A549 (cell line): ENCODE results near the gene GAK.

Source experiments
- CTCF ChIP-seq: fragments of >200 bp; sonication (Bioruptor Twin); formaldehyde crosslinking; IDR thresholded peaks from 3 replicates; pipeline ENCODE4 v1.5.1; 2016
- EP300 ChIP-seq, 2 experiments: fragments of >200 bp; sonication (Bioruptor Twin); formaldehyde crosslinking; IDR thresholded peaks; 2 replicates in 1 of 2; 3 replicates in 1 of 2; pipeline ENCODE4 v1.6.1; 2016 to 2017
- MAX ChIP-seq: IDR thresholded peaks from 2 replicates; pipeline ENCODE4 v1.6.1; 2012
- MYC ChIP-seq: IDR thresholded peaks from 2 replicates; pipeline ENCODE4 v1.6.1; 2012; ENCODE audit warnings: mild to moderate bottlenecking, inconsistent platforms, low read length, improper control_type of control experiment, borderline replicate concordance
- PHF8 ChIP-seq: fragments of 200-600 bp; sonication (generic); IDR thresholded peaks from 2 replicates; pipeline ENCODE4 v1.6.1; 2016; ENCODE audit warnings: low read depth, mild to moderate bottlenecking, antibody characterized with exemption, moderate library complexity, borderline replicate concordance
- POLR2A ChIP-seq: IDR thresholded peaks from 2 replicates; pipeline ENCODE4 v1.6.1; 2012; ENCODE audit warnings: mild to moderate bottlenecking, low read length
- POLR2AphosphoS2 ChIP-seq: conservative IDR thresholded peaks from 2 replicates; pipeline ENCODE4 v1.6.1; 2012; ENCODE audit warnings: low read length, improper control_type of control experiment, inconsistent platforms
- RAD21 ChIP-seq, 2 experiments: fragments of >200 bp in 1 of 2; sonication (Bioruptor Twin) in 1 of 2; formaldehyde crosslinking in 1 of 2; IDR thresholded peaks in 1 of 2; conservative IDR thresholded peaks in 1 of 2; 2 replicates in 1 of 2; 3 replicates in 1 of 2; pipeline ENCODE4 v1.6.1; 2012 to 2018; ENCODE audit warnings: inconsistent platforms in 1 of 2
- REST ChIP-seq: fragments of 200-600 bp; sonication (generic); IDR thresholded peaks from 2 replicates; pipeline ENCODE4 v1.6.1; 2016; ENCODE audit warnings: antibody characterized with exemption, mild to moderate bottlenecking, moderate library complexity
- SMC3 ChIP-seq: fragments of >200 bp; sonication (Bioruptor Twin); formaldehyde crosslinking; IDR thresholded peaks from 3 replicates; pipeline ENCODE4 v1.6.1; 2018; ENCODE audit warnings: inconsistent platforms

DNA sequence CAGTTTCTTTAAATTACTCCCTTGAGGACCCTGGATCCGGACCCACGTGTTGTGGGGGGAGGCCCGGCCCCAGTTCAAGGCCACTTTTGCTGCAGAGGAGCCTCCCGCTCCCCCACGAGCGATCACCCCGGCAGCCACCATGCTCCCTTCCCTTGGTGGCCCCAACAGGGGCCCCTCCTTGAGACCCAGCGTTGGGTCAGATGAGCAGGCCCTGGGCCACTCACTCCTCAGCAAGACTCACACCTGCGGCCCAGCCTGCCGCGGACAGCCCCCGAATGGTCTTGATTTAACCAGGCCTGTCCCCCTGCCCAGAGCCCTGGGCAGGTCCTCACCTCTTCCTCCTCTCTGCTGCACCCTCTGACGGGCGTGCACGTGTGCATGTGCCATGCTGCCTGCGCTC lies 110.5 kb downstream of the GAK start:
- TF ChIP-seq RAD21 (conservative IDR thresholded peaks at IDR 0.05 in 1 of 2, IDR thresholded peaks at IDR 0.05 in 1 of 2): no peak
- TF ChIP-seq SMC3: no peak
- TF ChIP-seq REST: no peak
- TF ChIP-seq EP300 (IDR thresholded peaks at IDR 0.05): no peak
- TF ChIP-seq POLR2A: no peak
- TF ChIP-seq CTCF: no peak
- no peak for TF ChIP-seq PHF8
- no peak for TF ChIP-seq MAX
- no peak for TF ChIP-seq POLR2AphosphoS2
- TF ChIP-seq MYC: no peak
